ENCODE measurements around the gene OBSCN.

Gene OBSCN

DNA sequence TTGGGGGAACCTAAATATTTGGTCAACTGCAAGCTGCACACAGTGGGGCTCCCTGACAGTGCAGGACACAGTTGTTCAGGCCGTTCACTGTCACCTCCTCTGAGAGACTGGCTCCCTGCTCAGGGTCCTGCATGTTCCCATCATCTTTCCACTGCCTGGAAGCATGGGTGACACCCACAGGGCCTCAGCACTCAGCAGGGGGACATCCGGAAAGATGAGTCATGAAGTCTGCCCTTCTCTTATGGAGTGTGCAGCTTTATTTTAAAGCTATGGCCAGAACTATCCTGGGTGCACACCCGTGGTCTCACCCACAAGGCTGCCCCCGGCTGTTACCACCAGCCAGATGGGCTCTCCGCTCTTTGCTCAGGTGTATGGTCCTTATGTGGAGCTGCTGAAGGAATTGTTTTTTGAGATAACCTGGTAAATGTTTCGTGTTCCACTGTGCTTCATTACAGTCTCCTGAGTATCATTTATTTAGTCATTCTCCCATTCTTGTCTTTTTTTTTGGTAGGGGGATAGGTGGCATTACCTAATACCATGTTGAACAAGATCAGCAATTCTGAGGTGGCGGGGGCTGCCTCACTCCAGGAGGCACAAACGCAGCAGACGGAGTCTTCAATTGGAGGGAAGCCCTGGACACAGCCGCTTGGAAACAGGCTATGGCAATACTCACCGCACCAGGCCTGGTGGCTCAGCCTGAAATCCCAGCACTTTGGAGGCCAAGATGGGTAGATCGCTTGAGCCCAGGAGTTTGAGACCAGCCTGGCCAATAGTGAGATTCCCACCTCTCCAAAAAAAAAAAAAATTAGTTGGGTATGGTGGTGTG, 184.5 kb downstream of the OBSCN start:
- DNase-seq: no peak

DNA sequence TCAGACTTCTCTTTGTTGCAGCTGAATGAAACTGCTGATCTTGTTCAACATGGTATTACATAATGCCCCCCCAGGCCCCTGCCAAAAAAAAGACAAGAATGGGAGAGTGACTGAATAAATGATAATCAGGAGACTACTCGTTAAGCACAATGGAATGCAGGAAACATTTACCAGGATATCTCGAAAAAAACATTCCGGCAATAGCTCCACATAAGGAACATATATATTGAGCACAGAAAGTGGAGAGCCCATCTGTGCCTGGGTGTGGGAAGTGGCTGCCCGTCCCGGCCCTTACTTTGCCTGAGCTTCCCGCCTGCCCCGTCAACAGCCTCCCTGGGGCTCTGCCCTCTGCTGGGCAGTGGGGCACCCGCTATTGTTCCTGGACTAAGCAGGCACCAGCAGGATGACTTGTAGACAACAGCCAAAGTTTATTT, 185.4 kb downstream of the OBSCN start:
- no peak for DNase-seq

DNA sequence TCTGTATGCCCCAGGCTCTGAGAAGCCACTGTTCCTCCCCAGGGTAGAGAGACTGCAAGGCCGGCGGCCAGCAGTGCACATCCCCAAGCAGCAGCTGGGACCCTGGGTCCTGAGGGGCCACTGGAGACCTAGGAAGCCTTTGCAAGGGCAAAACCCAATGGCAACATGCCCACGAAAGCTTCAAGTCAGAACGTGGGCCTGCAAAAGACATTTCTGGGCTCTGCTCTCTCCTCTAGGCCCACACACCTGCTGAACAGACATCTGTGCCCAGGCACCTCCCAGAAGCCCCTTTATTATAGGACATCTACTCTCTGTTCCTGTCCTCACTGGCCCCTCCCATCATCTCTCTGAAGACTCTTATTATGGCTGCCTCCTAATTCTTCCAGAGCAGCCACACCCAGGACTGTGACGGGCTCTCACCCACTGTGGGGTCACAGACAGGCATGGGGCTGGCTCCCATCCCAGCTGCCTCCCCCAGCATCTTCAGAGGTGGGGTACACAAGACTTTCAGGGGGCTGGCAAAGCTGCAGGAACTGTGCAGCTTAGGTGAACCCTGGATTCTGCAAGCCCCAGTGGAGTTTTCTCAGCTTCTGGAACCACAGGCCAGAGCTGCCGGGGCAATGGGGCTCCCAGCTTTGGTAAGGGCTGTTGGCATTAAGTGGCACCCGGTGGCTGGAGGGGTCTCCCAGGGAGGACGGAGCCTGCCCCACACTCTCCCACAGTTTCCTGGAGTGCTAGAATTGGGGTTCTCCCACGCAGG, 186.1 kb downstream of the OBSCN start:
- no peak for DNase-seq

DNA sequence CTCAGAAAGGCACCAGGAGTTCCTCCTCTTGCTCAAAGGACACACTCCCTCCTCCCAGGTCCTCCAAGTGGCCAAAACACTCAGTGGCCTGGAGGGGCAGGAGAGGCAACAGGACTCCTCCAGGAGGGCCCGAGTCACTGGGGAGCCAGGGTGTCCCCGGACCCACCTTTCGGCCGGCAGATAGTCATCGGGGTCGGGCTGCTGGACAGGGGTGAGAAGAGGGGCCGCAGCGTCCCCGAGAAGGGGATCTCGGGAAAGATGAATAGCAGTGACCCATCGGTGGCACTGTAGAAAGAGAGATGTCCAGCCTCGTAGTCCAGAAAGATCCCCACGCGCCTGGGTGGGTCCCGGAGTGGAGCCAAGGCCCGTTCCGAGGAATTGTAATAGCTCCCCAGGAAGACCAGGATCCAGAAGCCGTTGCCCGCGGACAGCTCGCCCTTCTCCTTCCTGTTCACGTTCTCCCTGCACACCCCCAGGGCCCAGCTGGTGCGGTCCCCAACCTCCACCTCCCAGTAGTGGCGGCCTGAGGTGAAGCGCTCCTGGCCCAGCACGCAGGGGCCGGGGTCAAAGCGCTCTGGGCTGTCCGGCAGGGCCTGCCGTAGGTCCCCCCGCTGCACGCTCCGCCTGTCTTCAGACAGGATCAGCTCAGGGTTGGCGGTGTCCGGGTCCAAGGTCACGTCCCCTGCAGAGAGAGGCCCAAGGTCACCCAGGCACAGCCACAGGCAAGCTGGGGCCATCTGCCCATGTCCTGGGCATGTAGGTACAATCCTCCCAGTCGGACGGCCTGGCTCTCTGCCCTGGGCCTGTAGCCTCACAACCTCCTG, 186.9 kb downstream of the OBSCN start:
- DNase-seq: no peak

DNA sequence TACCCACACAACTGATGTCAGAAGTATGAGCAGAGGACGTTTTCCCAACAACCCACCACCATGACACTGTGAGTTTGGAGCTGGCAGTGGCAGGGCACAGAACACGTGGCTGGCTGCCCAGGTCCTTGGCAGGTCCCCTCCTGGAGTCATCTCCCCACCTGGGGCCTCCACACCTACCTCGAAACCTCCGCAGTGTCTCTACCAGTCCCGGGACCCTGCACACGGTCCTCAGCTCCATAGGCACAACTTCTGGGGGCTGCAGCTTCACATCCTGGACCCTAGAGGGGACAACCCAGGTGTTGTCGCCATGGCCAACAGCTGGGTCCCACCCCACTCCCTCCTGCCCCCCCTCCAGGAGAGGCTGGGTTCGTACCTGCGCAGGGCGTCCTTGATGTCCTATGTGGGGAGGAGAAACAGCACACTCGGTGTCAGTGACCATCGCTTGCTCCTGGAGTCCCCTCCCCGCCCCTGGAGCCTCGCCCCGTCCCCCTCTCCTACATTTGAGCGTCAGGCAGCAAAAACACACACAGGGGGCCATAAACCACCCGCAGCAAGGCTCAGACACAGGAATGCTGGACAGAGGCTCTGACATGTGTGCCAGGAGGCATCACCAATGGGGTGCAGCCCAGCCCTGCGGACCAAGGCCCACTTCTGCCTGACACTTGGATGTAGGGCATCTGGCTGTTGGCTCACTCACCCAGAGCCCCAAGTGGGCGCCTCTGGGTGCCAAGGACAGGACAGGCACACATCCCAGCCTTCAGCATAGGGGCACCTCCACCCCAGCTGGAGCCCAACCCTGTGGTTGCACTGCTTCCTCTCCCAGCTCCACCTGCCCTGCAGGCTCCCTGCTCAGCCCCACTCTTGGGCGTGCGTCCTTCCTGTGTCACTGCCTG, 189.2 kb downstream of the OBSCN start:
- no peak for DNase-seq

DNA sequence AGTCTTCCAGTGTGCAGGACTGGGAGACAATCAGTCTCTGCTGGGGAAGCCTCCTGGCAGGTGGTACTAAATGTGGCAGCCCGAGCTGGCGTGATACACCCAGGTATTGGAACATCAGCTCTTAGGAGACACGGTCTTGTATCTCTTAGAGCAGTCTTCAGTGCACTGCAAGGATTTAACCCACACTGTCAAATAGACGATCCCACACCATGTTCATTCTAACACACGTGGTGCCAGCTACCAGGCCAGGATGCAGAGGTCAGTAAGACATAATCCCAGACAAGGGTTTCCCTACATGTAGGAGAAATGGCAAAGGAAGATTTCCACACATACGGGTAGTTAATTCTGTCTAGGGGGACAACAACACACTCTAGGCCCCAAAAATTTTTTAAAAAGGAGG, 190.1 kb downstream of the OBSCN start:
- DNase-seq: no peak

DNA sequence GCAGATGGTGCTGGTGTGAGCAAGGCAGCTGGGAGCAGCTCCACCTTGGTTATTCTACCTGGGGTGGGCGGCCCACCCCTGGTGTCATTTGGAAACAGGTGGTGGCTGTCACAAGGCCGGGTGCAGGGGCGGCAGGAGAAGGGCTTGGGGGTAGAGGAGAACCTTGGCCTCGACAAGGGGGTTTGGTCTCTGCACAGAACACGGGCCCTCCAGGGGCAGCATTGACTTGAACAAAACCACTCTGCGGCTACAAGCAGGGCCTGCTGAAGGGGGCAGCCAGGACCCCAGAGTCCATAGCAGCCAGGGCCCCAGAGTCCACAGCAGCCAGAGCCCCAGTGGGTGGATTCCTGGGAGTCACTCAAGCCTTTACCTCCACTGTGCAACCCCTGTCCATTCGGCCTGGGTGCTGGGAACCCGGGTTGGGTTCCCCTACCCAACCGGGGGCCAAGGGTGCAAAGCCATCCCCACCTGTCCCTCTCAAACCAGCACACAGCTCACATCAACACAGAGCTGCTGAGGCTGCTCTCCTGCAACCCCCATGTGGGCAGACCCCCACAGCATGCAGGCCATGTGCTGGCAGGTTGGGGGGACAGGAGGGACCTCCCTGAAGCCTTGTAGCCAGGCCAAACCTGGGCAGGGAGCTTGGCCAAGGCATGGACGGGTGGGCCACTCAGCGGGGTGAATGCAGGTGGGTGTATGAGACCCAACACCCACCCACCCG, 191.1 kb downstream of the OBSCN start:
- no peak for DNase-seq

DNA sequence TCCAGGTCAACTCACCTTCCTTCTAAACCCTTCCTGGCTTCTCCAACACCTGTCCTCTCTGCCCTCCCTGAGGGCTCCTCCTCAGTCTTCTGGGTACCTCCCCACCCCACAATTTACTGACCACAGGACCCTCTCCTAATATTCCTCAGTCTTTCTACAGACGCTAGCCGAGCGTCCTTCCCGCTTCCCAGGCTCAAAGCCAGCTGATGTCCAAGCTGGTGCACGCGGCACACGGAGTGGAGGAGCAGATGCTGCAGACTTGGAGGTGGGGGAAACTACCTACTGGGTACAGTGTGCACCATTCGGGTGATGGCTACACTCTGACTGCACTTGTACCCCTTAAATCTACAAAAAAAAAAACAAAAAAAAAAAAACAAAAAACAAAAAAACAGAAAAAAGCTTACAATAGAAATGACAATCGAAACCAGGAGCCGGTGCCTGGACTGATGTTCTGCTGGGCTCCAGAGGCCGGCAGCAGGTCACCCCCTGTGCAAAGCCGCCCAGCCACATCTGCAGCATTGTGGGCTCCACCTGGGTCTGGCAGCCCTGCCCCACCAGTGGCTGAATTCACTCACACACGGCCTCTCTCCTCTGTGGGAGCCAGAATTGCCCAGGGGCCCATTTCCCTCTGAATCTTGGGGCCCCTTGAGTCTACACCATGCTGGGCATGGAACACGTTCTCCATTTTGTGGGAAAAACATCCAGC, 191.8 kb downstream of the OBSCN start:
- no peak for DNase-seq

DNA sequence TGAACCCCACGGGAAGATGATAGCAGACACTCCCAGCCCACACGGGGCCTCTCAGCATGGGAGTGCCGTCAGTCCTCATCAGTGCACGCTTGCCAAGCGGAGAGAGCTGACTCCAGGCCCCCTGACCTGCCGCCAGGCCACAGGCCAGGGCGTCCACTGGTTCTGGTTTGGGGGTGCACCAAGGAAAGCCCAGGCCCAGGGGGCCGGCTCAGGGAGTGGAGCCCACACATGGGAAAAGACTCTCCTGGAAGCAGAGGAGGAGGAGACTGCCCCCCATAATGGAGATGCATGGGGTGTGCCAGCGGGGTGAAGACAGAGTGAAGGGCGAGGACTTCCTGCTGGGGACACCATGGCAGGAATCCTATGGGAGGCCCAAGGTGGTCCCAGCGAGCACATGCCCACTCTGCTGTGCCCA, 192.4 kb downstream of the OBSCN start:
- DNase-seq: no peak

DNA sequence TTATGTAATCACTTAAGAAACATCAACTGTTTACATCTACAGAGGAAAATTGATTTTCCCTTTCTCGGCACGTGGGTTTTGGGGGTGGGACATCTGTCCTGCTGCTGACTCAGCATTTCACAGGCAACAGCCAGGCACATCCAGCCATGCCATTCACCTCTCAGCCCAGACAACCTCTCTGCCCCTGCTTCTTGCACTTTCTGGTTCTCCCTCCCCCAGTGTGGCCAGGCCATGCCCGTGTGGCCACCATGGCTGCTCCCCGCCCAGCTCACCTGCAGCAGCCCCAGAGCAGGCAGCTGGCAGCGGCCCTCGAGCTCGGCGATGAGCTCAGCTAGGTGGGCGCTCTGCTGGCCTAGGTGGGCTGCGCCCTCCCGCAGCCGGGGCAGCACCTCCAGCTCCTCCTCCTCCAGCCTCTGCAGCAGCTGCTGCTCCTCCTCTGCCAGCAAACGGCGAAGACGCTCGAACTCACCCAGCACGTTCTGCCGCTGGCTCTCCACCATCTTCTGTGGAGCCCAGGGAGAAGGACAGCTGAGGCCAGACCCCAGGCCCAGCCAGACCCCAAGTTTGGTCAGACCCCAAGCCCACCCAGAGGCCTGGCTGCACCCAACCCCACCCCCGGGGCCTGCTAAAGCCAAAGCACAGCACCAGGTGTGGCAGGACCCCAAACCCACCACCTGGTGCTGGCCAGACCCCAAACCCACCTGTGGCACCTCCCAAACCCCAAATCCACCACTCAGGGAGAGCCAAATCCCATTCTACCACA, 193.0 kb downstream of the OBSCN start:
- DNase-seq: no peak

DNA sequence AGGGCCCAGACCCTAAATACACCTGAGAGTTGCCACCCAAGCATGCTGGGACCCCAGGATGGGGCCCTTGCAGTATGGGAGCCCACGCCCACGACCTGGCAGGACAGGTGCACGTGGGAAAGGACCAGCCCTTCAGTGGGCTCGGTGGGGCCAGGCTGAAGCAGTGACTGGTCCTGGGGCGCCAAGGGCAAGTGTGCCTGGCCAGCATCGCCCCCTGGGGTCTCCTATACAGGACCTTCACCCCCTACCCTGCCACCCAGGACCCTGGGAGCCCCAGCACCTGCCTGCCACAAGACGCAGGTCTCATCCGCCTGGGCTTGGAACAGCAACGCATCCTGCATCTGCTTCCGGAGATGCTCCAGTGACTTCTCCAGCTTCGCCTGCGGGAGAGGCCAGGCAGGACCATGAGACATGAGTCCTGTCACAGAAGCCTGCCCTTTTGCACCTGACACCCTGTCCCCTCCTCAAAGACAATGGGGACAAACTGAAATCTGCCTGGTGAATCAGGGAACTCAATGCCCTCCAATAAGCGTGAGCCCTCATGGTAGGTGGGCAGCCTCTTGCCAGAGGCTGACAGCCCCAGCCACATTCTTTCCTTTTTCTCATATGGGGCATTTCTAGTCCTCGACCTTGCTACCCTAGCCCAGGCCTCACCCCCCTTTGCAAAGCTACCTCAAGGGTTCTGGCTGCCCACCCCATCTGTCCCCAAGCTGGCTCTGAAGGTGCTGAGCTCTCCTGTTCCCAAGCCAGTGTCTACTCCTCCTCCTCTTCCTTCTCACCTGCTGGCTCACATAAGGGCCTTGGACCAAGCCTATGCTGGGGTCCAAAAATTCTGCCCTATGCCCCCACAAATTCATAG, 194.2 kb downstream of the OBSCN start:
- DNase-seq: no peak

DNA sequence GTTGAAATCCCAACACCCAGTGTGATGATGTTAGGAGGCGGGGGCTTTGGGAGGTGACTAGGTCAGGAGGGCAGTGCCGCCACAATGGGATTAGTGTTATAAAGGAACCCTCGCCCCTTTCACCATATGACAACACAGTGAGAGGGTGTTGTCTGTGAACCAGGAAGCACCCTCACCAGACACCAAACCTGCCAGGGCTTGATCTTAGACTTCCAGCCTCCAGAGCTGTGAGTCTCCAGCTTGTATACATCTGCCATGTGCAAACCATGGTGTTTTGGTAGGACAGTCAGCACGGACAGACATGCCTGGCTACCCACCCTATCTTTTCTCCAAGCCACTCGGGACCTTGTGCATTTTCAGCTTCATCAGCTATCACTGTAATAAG, 194.8 kb downstream of the OBSCN start:
- DNase-seq: no peak

DNA sequence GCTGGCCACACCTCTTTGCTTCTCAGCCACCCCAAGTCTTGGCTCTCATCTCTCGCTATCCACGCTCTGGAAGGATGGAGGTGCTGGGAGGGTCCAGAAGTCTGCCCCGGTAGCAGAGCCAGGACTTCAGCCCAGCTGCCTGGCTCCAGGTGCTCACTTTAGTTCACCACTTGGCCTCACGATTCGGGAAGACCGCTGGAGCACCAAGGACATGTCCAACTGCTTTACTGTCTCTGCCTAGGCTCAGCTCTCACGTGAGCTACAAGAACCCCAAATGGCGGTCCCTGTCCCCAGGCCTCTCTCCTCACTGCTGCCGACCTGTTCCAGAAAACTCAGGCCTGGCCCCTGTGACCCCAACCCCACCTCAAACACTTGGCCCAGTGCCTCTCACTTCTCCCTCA, 195.4 kb downstream of the OBSCN start:
- no peak for DNase-seq

DNA sequence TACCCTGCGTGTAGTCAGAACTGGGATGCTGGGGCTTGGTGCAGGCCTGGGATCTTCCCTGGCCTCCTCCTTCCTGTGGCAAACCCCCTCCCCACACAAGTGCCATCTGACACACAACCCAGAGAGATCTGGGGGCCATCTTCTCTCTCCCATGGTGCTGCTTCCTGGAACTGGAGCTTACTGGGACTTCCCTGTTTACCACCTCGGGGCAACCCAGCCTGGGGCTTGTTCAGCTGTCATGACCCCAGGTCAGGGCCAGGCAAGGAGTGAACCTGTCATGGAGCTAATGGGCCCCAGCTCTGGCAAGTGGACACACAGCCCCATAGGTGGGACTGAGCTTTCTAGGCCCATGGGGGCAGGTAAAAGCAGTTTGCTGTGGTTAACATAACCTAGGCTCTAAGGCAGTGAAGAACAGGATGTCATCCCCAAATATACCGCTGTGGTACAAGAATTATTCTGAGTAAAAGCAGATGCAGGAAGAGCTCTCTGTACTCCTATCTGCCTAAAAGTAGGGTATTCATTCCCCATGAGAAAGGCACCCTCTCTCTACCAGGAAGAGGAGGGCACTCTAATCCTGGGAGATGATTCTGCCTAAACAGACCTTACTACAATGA, 196.4 kb downstream of the OBSCN start:
- DNase-seq: no peak

DNA sequence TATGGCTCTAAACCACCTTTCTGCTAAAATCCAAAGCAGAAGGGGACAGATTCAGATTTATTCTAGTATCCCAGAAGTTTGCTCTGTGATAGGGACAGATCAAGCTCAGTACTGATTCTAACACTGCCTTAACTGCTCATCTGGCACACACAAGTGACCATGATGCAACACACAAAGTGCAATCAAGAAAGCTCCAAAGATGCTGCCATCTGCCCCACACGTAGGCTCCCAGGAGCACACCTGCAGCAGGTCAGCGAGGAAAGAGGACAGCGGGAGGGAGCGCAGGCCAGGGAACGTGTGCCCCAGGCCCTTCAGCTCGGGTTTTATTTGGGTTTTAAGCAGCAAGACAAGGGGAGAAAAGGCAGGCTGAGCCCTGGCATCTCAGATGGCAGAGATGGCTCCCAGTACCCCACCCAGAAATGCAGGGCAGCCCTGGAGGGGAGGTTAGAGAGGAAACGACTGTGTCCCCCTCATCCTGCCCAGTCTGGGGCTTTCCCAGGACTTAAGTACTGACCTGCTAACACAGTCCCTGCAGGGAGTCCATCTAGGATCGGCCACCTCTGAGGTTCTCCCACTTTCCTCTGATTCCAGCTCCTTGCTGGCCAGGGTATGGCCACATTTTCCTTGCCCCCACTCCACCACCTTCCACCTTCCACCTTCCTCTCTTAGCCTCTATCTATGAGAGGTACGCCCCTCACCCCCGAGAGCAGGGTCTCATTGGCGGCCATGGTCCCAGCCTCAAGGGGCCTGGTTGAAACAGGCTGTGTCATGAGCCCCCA, 197.5 kb downstream of the OBSCN start:
- no peak for DNase-seq

DNA sequence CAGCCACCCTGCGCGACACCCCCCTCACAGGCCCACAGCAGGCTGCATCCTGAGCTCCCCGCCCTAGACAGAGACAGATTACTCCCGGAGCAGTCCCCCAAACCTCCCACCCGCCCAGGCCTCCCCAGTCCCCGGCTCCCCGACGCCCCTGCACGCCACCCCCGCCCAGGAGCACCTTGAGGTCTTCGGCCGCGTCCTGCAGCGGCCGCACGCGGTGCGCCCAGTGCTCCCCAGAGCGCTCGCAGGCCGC, 198.1 kb downstream of the OBSCN start:
- DNase-seq: no peak

DNA sequence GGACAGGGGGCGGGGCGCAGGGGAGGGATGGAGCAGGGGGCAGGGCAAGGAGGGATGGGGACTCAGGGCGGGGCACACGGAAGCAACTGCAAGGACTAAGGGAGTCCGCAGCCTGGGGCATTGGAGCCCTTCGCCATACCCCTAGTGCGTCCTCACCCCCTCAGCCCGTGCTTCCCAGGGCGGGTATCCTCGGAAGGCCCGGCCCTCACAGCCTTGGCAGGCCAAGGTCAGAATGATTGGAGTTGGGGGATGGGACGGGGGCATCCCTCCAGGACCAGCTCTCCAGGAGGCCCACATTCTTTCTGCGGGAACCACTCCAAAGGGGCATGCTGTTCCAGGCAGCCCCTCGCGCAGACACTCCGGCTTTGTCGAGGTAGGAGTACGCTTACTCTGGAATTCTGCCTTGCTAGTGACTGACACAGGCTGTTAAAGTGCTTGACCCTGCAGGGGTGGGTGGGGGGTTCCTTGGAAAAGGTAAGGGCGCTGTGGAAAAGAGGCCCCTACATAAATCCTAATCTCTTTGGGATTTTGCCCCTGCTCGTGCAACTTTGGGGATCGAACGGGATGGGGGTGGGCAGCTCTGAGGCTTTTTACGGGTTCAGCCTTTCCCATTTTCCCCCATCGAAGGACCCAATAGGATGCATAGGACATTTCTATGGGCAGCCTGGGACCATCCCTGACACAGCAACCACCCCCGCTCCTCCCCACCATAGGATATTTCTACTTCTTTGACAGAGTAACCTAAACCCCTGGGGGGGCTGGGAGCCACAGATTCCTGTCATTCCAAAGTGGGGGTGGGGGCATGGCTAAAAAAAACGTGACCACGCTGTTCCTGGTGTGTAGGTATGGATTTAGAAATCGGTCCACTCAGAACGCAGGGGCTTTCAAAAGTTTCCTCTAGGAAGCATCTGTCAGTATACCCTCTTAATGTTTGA, 199.5 kb downstream of the OBSCN start:
- no peak for DNase-seq
